ENCODE results near the gene WDR75.

The WDR75 gene

DNA sequence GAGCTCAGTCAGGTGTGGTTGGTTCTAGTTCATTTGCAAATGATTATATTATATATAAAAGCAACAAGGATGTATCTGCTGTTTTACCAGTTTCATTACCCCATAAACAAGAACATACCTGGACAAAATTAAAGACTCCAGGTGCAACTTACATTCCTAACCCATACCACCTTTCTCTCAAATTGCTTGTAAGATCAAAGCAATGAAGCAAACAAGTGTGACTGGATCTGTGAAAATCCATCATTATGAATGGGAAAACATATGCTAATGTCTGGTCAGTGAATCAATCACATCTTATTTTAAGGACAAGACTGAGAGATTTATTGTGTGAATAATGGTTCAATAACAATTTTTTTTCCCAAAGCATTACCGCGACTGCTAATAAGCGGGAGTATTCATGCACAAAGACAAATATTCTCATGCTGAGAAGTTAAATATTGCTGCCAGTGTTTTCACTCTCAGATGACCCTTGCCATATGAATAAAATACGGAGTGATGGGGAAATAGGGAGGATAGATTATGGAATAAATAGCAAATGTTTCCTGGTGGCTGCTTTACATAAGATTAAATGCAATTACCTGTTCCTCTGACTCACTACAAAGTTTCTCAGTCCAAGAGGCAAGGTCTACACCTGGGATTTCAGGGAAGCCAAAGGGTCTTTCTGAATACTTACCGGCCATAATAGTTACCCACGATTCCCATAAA, 59.3 kb downstream of the WDR75 start:
- DNase-seq (ENCODE audit: low read depth): no peak

DNA sequence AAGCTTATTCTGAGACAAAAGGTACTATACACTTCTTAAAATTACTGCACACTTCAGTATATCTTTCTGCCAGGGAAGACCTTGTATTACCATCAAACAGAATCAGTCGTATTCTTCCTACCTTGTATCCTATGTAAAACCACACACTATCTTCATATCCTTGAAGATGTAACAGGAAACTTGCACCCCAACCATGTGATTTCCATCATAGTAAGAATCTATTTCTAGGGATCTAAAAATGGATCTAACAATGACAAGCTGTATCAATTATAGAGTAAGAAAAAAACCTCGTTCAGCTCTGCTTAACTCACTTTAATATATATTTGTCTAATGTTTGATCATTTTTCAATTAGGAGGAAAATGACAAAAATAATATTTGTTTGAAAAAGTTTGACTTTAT, 60.2 kb downstream of the WDR75 start:
- DNase-seq (ENCODE audit: low read depth): no peak

DNA sequence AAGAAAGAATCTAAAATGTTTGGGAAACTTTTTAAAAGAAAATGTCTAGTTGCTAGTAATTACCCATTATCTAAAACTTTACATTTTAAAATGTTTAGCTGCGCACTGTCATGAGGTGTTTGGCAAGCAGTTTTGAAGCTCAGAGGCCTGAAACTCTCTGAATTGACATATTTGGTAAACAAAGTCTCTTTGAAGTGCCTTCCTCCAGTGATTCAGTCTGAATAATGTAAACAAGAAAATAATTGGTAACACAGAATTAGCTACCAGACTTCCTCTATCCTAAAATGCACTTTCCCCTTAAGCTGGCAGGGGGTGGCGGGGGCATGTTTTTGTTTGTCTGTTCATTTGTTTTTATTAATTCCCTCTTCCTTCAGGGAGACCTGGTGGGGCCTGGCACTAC, 61.4 kb downstream of the WDR75 start:
- DNase-seq (ENCODE audit: low read depth): no peak

DNA sequence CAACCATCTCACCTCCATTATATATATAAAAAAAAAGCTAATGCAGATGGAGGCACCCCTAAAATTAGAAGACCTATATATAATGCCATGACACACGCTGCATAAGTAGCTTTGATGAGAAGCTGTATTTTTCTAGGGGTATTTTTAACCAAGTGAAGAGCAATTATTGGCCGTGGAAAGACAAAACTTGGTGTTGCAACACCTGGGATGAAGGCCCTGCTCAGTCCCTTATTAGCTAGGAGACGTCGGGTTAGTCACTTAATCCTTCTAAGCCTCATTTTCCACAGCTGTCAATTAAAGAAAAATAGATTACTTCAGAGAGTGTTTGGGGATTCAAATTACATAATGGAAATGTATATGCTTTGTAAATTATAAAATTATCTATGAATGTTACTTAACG, 63.0 kb downstream of the WDR75 start:
- DNase-seq (ENCODE audit: low read depth): no peak

DNA sequence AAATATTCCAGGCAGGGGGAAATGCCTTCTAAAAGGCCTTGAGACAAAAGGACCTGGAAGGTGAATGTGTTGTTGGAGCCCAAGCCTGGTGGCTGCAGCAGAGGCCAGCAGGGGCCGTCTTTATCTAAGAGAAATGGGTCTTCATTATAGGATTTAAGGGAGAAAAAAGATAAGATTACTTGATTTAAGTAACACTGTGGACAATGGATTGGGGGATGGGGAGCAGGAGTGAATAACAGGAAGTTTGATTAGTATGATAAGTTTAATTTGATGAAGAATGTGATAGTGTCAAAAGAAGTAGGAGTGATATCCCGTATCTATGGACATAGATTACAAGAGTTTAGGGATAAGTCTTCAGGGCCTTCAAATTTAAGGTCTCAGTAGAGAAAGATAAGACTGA, 64.2 kb downstream of the WDR75 start:
- peak; percentile 26 for DNase-seq (ENCODE audit: low read depth)

DNA sequence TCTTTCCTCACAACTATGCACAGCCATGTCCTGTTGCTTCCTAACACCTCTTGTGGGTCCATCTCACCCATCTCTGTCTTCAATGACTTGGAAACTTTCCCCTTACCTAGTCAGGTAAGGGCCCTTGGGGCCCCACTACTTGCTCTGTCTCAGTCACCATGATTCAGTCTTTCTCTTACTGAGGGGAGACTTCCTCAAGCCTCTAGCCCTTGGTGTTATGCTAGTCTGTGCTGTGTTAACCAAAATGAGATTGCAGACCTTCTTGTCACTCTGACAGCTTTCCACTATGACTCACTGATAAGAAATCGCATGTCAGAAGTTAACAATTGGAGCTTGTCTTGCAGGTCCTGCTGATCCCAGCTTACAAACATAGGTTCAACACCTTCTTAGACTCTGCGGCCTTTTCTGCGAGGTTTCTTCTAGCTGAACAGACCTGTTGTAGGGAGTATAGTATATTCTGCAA, 65.3 kb downstream of the WDR75 start:
- DNase-seq (ENCODE audit: low read depth): peak; percentile 50

DNA sequence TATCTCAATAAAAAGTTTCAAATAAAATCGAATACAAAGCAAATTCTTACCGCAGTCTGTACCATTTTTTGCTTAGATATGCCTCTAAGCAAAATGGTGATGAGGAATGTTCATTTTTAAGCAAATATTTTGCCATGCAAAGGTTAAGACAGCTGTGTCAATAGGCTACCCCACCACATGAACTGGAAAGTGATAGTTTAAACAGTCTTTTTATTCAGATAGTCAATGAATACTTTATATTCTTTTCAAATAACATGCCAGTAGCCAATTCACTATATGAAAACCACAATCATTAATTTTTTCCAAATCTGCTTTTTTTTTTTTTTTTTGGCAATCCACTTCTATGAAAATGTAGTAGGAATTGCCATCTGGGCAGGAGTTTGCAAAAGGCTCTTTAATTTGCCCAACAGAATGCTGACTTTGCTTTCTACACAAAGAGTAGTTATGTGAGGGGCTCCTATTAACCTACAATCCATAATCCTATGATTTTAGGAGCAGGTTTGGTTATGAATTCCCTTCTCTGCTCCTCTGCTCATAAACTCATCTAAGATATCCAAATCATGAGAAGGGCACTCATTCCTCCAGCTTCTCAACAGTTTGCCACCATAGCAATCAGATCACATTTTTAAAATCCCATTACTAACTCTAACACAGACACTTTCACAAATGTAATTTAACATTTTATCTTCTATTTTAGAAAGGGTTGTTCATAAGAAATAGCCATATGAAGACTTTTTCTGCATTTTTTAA, 70.1 kb downstream of the WDR75 start:
- no peak for DNase-seq (ENCODE audit: low read depth)

DNA sequence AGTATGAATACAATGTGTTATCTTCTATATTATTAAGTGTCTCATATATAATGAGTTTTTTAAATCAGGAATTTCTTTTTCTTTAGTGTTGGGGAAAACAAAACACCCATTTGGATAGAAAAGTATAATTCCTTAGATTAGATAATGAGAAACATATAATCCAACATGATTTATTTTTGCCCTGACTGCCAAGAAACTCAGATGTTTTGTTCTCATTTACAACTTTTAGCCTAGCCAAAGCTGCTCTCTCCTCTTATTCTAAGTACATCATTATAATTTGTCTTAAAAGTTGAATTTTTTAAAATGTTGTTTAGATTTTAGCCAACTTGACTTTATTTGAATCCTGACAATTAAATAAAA, 70.7 kb downstream of the WDR75 start:
- no peak for DNase-seq (ENCODE audit: low read depth)

DNA sequence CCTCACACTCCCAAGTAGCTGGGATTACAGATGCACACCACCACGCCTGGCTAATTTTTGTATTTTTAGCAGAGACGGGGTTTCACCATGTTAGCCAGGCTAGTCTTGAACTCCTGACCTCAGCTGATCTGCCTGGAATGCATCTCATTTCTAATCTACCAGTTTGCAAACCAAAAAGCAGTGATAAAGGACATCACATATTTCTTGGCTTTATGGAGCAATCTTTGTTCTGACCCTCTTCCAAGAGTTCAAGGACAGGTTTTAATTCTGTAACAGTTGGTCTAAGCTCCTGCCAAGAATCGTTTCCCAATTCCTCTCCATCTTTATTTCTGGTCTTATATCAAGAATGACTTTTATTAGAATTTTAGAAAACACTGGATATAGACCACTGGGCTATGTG, 71.6 kb downstream of the WDR75 start:
- DNase-seq (ENCODE audit: low read depth): no peak

DNA sequence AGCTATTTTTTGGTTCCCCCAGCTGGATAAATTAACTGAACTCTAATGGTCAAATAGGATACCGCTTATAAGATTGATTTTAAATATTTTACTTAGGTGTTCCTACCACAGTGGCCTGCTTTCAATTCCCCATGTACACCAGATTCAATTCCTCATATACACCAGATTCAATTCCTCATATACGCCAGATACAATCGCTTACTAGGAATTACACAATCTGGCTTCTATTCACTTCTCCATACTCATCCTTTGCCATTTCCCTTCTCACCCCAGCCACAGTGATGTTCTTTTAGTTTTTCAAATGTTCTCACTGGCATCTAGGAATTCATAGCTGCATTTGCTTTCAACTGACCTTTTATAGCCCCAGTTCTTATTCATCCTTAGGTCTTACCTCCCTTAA, 72.8 kb downstream of the WDR75 start:
- DNase-seq (ENCODE audit: low read depth): no peak

DNA sequence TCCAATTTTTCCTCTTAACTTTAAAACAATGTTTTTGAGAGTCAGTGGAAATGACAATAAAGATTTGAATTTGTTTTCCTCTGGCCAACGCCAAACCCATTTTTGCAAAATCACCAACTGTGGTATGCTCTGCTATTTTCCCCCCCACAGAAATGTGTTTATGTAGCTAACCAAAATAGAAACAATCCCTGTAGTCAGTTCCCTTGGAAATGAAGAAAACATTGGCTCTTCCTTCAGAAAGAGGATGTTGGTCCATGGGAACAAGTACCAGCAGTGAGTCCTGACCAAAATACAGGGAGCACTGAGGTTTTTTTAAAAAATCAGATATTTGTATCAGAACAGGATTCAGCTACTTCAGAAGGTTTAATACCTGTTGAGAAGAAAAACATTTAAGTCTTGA, 74.0 kb downstream of the WDR75 start:
- no peak for DNase-seq (ENCODE audit: low read depth)

DNA sequence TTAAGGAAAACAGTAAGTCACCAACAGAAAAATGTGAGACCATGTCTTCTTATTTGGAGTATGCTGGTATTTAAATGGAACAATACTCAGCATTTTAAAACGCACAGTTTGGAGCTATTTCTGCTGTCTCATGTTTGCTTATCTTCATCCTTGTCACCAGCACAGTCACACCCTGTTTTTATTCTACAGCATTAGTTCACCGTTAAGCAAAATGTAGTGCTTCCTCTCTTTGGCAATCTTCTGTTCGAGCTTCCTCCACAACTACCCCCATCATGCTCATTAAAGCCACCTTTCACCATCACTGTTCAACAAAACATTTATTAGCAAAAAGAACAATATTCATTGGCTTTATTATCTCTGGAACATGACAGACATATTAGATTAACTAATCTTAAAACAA, 75.3 kb downstream of the WDR75 start:
- no peak for DNase-seq (ENCODE audit: low read depth)

DNA sequence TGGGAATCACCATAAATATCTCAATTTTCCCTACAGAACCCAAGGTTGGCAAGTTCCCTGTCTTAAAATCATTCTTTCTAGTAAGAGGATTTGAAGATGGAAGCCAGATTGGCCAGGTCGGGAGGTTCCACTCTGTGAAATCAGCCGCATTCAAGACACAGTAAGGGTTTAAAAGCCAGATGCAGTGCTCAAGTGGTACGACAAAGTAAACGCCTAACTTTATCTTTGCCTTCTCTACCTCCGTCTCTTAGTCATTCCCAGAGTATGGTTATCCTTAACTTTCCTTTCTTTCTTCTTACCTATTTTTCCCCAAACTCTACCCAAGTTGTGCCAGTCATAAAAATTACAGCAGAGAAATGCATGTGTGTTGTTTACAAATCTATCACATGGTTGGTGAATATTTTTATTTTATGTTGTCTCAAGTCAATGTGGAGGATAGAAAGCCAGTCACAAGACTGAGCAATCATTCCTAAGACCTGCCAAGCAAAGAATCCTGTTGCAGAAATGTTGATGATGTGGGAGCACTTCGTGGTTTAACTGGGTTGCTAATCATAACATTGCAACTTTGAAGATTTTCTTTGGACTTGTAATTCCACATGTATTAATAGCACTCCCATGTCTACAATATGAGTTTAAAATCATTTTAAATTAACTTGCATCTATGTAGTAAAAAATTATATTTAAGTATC, 76.7 kb downstream of the WDR75 start:
- no peak for DNase-seq (ENCODE audit: low read depth)

DNA sequence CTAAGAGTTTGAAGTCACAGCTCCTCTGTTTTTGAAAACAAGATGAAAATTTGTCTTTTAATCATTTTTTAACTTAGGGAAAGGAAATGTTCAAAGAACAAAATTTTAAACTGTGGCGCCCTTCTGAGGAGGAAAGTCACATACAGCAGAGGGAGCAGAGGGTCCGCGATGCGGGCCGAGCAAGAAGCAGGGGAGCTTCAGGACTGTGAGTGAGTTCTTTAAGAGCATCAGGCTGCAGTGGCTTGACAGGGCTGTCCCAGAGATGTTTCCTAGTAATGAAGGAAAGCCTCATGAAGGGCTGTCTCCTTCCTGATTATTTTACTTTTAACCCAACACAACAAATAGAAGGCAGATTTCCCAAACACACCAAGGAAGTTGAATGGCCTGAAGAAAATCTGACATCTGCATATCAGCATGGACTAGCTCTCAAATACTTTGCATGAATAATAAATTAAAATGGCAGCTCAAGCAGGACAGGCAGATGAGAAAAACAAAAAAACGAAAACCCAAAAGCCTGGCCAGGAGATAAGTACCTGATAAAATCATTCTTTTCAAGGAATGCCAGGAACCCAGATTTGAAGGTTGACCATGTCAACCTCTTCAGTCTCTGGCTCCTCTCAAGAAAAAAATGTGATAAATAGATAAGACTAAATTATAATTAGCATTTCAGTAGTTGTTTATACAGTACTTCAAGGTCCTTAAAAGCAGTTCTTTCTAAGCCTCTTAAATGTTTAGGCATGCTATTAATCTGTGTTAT, 78.5 kb downstream of the WDR75 start:
- DNase-seq (ENCODE audit: low read depth): no peak

DNA sequence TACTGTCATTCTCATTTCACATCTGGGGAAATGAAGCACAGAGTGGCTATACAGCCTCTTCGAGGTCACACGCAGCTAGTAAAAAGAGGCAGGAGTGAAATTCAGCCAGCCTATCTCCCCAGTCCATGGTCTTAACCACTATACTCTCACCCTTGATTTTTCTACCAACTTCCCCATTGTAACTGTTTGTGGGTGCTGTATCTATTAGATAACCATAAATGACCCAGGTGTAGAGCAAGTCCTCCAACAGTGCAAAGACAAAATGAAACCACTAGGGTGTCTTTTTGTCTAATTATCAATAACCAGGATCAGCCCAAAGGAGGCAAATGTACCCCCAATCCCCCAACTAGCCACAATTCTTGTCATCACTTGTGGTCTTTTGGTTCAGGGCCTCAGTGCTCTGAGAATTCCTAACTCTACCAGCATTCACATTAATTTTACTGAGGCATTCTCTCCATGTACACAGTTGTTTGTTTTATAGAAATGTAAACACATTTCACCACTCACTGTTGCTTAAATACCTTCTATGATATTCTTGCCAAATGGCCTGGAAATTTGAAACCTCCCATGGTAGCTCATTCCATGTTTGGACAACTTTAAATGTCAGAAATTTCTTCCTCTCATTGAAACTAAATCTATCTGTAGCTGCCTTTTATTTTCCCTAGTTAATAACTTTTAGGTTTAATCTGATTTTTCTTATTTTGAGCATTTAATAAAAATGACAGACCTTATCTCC, 80.6 kb downstream of the WDR75 start:
- DNase-seq (ENCODE audit: low read depth): peak; percentile 85

DNA sequence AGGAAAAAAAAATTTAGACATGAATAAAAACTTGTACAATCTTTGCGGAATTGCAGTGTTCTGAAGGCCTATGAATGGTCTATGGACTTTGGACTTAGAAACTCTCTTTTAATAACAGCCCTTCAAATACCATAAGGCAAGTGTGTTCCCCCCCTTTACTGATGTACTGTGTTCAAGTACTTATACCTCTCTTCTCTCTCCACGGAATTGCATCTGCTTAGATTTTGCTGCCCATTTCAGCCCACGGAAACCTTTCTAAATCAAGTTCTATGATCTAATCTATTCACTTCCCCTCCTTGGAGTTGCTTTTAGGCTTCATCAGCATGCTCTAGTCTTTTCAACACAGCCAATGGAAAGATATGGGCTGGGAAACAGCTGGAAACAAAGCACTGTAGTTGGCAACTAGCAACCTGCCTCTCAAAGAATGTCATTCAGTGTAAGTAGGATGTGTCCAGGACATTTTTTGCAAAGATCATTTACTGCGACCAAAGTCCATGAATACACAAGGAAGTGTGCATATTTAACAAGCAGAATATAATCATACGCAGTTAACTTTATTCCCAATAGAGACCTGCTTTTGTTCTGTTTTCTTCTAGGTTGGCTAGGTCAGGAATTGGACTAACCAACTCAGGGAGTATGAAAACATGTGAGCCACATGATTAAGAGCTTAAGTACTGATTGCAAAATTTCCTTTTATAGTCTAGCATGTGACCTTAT, 81.3 kb downstream of the WDR75 start:
- peak; percentile 7 for DNase-seq (ENCODE audit: low read depth)

DNA sequence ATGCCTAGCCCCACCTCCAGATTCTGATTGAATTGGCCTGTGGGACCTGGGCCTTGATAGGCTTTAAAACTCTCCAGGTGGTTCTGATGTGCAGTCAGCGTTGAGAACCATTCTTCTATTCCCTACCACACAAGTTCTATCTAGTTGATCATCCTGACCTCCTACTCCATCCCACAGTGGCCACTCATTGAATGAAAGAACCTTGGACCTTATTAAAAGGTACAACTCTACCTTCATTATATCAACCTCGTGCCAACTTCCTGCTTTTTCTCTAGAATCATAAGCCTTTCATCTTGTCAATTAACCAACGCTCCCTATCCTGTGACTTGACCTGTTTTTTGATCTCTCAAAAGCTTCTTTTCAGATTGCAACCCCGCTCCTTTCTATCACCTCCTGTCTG, 83.5 kb downstream of the WDR75 start:
- DNase-seq (ENCODE audit: low read depth): no peak

Measured in CMK (cell line).